HepG2 (cell line): ENCODE results near the gene CSNK1E. TPM values are rescaled to one million over a fixed set of nuclear protein-coding genes. Genes with fewer than 3 reads are reported as not detected.
A peak's percentile ranks its signal among the peaks of the same experiment; 100 is the strongest.

Experiments
- ARHGAP35 ChIP-seq: sonication (generic); formaldehyde crosslinking; IDR thresholded peaks from 2 replicates; pipeline ENCODE4 v1.9.0; 2022; ENCODE audit warnings: mild to moderate bottlenecking, inconsistent platforms, moderate library complexity, missing genetic modification reagents, borderline replicate concordance
- ATF7 ChIP-seq, 2 experiments: fragments of 450-650 bp in 1 of 2; sonication (generic) in 1 of 2; formaldehyde crosslinking in 1 of 2; IDR thresholded peaks; 2 replicates each; pipeline versions ENCODE4 v1.4.0 to v1.6.1; 2016 to 2020; ENCODE audit warnings: antibody characterized with exemption in 1 of 2, mild to moderate bottlenecking in 1 of 2, missing genetic modification reagents in 1 of 2
- E2F2 ChIP-seq: sonication (generic); formaldehyde crosslinking; IDR thresholded peaks from 2 replicates; pipeline ENCODE4 v1.4.0; 2020; ENCODE audit warnings: missing genetic modification reagents, borderline replicate concordance
- GABPB1 ChIP-seq: IDR thresholded peaks from 2 replicates; pipeline ENCODE4 v1.6.1; 2016; ENCODE audit warnings: mild to moderate bottlenecking, missing genetic modification reagents, moderate library complexity, missing compliant biosample characterization
- HMGXB4 ChIP-seq, 2 experiments: sonication (generic) in 1 of 2; formaldehyde crosslinking in 1 of 2; IDR thresholded peaks; 2 replicates each; pipeline versions ENCODE4 v1.4.0 to v1.6.1; 2018 to 2020; ENCODE audit warnings: missing genetic modification reagents in 2 of 2, borderline replicate concordance in 1 of 2, low read depth in 1 of 2, mild to moderate bottlenecking in 1 of 2, missing biosample characterization in 1 of 2
- HNF1B ChIP-seq: sonication (generic); formaldehyde crosslinking; IDR thresholded peaks from 2 replicates; pipeline ENCODE4 v1.5.1; 2020; ENCODE audit warnings: mild to moderate bottlenecking, moderate library complexity, missing genetic modification reagents
- HNRNPL ChIP-seq: fragments of 200-400 bp; formaldehyde crosslinking; IDR thresholded peaks from 2 replicates; pipeline ENCODE4 v1.6.1; 2017; ENCODE audit warnings: mild to moderate bottlenecking, low read depth, low read length
- KDM2A ChIP-seq: sonication (generic); formaldehyde crosslinking; IDR thresholded peaks from 2 replicates; pipeline ENCODE4 v1.4.0; 2020; ENCODE audit warnings: low read depth, missing genetic modification reagents, borderline replicate concordance
- MEIS1 ChIP-seq: sonication (generic); formaldehyde crosslinking; IDR thresholded peaks from 2 replicates; pipeline ENCODE4 v1.9.0; 2021; ENCODE audit warnings: mild to moderate bottlenecking, missing genetic modification reagents, moderate library complexity, borderline replicate concordance
- MIER3 ChIP-seq: IDR thresholded peaks from 2 replicates; pipeline ENCODE4 v1.6.1; 2016; ENCODE audit warnings: missing compliant biosample characterization, borderline replicate concordance
- MTF2 ChIP-seq: sonication (generic); formaldehyde crosslinking; IDR thresholded peaks from 2 replicates; pipeline ENCODE4 v1.5.0; 2020; ENCODE audit warnings: missing genetic modification reagents, borderline replicate concordance
- SIN3A ChIP-seq: IDR thresholded peaks from 2 replicates; pipeline ENCODE4 v1.6.1; 2011; ENCODE audit warnings: low read depth, mild to moderate bottlenecking, control low read depth, low read length, borderline replicate concordance
- STAG1 ChIP-seq: sonication (generic); formaldehyde crosslinking; IDR thresholded peaks from 2 replicates; pipeline ENCODE4 v1.4.0; 2020; ENCODE audit warnings: missing genetic modification reagents
- TEAD3 ChIP-seq: optimal IDR thresholded peaks from 2 replicates; pipeline ENCODE3; 2016; ENCODE audit warnings: borderline replicate concordance
- ZFAT ChIP-seq: sonication (generic); formaldehyde crosslinking; conservative IDR thresholded peaks from 2 replicates; pipeline ENCODE4 v1.8.1; 2023; ENCODE audit warnings: missing genetic modification reagents, inconsistent platforms
- ZNF552 ChIP-seq: sonication (generic); formaldehyde crosslinking; IDR thresholded peaks from 2 replicates; pipeline ENCODE4 v1.9.0; 2022; ENCODE audit warnings: missing genetic modification reagents, mild to moderate bottlenecking, borderline replicate concordance
- ZNF562 ChIP-seq: sonication (generic); formaldehyde crosslinking; IDR thresholded peaks from 2 replicates; pipeline ENCODE4 v1.8.0; 2022; ENCODE audit warnings: missing genetic modification reagents, borderline replicate concordance
- ZNF652 ChIP-seq: IDR thresholded peaks from 2 replicates; pipeline ENCODE4 v1.6.1; 2016; ENCODE audit warnings: low read depth, borderline replicate concordance
- ZNF761 ChIP-seq: sonication (generic); formaldehyde crosslinking; conservative IDR thresholded peaks from 2 replicates; pipeline ENCODE4 v1.4.0; 2020; ENCODE audit warnings: mild to moderate bottlenecking, missing genetic modification reagents
- ZNF770 ChIP-seq: sonication (generic); formaldehyde crosslinking; IDR thresholded peaks from 2 replicates; pipeline ENCODE4 v1.5.0; 2020; ENCODE audit warnings: mild to moderate bottlenecking, missing genetic modification reagents
- ZNF850 ChIP-seq: sonication (generic); formaldehyde crosslinking; conservative IDR thresholded peaks from 2 replicates; pipeline ENCODE4 v1.9.0; 2021; ENCODE audit warnings: mild to moderate bottlenecking, missing genetic modification reagents
- polyA plus RNA-seq, 8 experiments: library from polyadenylated mRNA; depleted of rRNA in 3 of 8; stranded (reverse) in 7 of 8; unstranded in 1 of 8; fragments of >200 nt; fragmentation: Illumina TruSeq in 4 of 8; extraction: Trizol in 4 of 8; gene quantifications; 2 replicates each; pipeline versions ENCODE4 v1.2.1 to v1.2.3, GENCODE V29; 2011 to 2016; ENCODE audit warnings: low read depth in 4 of 8, missing spikeins in 1 of 8, mixed read lengths in 1 of 8; ENCODE audit not compliant: insufficient read depth in 1 of 8
- total RNA-seq, 5 experiments: library from RNA; depleted of rRNA; stranded (reverse); fragments of >200 nt; fragmentation: Illumina TruSeq; extraction: Trizol; gene quantifications; 2 replicates each; pipeline ENCODE4 v1.2.3, GENCODE V29; 2016; ENCODE audit warnings: low read depth in 1 of 5

Gene CSNK1E
- total and polyA plus RNA-seq, 2 of the 13 experiments (the other 11 are each of a cell fraction or from before 2014, with no cell fraction given): 34.7 to 129 TPM

GRCh38 chr22:38262051-38262795 is 55.0 kb downstream of the CSNK1E start (continued):
- TF ChIP-seq MTF2 (CRISPR knock-in tag) (no peak), ATF7 (IDR thresholded peaks at IDR 0.05) (no peak), ATF7 (CRISPR knock-in tag; IDR thresholded peaks at IDR 0.05) (no peak), HMGXB4 (CRISPR knock-in tag; IDR thresholded peaks at IDR 0.05; ENCODE audit: borderline replicate concordance in 1 of 2, low read depth in 1 of 2) (peak; percentile 61 to 72; a peak in 3 of 4 replicates), ZNF552 (no peak), GABPB1 (CRISPR knock-in tag) (0 out of 2 replicates have a peak, but pooled peaks have one; percentile 19), ZNF652 (CRISPR knock-in tag) (no peak), ZFAT (CRISPR knock-in tag) (no peak), STAG1 (CRISPR knock-in tag) (peak; percentile 82), MIER3 (CRISPR knock-in tag) (no peak), ZNF562 (CRISPR knock-in tag) (no peak), KDM2A (CRISPR knock-in tag) (peak; percentile 65; the same call in 1 of the 2 replicates), ZNF770 (CRISPR knock-in tag) (no peak), SIN3A (peak; percentile 50; the same call in 1 of the 2 replicates), HNRNPL (peak; percentile 64; the same call in 1 of the 2 replicates), HNF1B (CRISPR knock-in tag) (peak; percentile 65), ZNF761 (CRISPR knock-in tag) (no peak), MEIS1 (no peak), E2F2 (CRISPR knock-in tag) (no peak), ZNF850 (CRISPR knock-in tag) (0 out of 2 replicates have a peak, but pooled peaks have one; percentile 37), ARHGAP35 (CRISPR knock-in tag) (no peak), TEAD3 (CRISPR knock-in tag) (peak; percentile 15)
